ENCODE data around the gene HIPK1. TPM values are rescaled to one million over a fixed set of nuclear protein-coding genes. Genes with fewer than 3 reads are reported as not detected.

Gene HIPK1
- total RNA-seq, 1 experiment from 2014 or later: 40.1 TPM

- TF ChIP-seq EZH2phosphoT487 (IDR thresholded peaks at IDR 0.05; ENCODE audit: borderline replicate concordance) (no peak), JUND (IDR thresholded peaks at IDR 0.05) (no peak)
Measured at GRCh38 chr1:113965703-113966412, 36.7 kb downstream of the HIPK1 start (continued).

- ATAC-seq (no peak), DNase-seq (ENCODE audit: low read depth, low spot score) (no peak)
- H3K9ac ChIP-seq (ENCODE audit: low read length): no peak overlapping the region
- no peaks in the 10 kb centered on the region for H3K79me2 ChIP-seq (ENCODE audit: insufficient read depth, low read length)
- no peak overlapping the region for H3K27ac ChIP-seq (ENCODE audit: low read depth, low read length)
- ChIA-PET POLR2A (no interaction called here), CTCF (no interaction called here), RAD21 (ENCODE audit: low non-redundant PET in 1 of 2, low total read pairs in 2 of 2, uncharacterized antibody in 2 of 2, unreplicated experiment in 2 of 2) (no interaction called here)
- H3K4me1 ChIP-seq (ENCODE audit: control insufficient read depth in 1 of 2, insufficient read depth in 2 of 2, low read length in 2 of 2): 0 out of 4 replicates have a peak, but pooled peaks cover 0 to 3% of the 10 kb centered on the region in 2 experiments
- no peak overlapping the region for H3K4me3 ChIP-seq (replicated peaks in 1 of 2; ENCODE audit: low read depth in 1 of 2, low read length in 2 of 2)
- H4K20me1 ChIP-seq (ENCODE audit: insufficient read depth): no peaks in the 10 kb centered on the region
- no peaks in the 10 kb centered on the region for H3K9me2 ChIP-seq (ENCODE audit: insufficient read depth)
- TF ChIP-seq ZNF274 (IDR thresholded peaks at IDR 0.05; ENCODE audit: low read depth, low read length): no peak
- no peak for TF ChIP-seq POLR2A (IDR thresholded peaks at IDR 0.05; ENCODE audit: borderline replicate concordance, extremely low read depth, insufficient read depth, insufficient read length)
- no peak for TF ChIP-seq YY1 (IDR thresholded peaks at IDR 0.05; ENCODE audit: extremely low read depth, insufficient replicate concordance, low read depth, low read length)
- TF ChIP-seq CBX3 (IDR thresholded peaks at IDR 0.05; ENCODE audit: low read depth): no peak
- TF ChIP-seq ZFX (IDR thresholded peaks at IDR 0.05): no peak
- no peak for TF ChIP-seq FOSL1 (IDR thresholded peaks at IDR 0.05; ENCODE audit: low read depth)
- TF ChIP-seq SP1 (IDR thresholded peaks at IDR 0.05; ENCODE audit: low read depth): no peak
- no peak for TF ChIP-seq CTCF (IDR thresholded peaks at IDR 0.05 in 2 of 3, conservative IDR thresholded peaks at IDR 0.05 in 1 of 3; ENCODE audit: borderline replicate concordance in 1 of 3, insufficient read depth in 1 of 3, low read depth in 2 of 3, low read length in 2 of 3)
- TF ChIP-seq POLR2AphosphoS5 (IDR thresholded peaks at IDR 0.05; ENCODE audit: low read depth, low read length): no peak
- TF ChIP-seq ELF1 (IDR thresholded peaks at IDR 0.05; ENCODE audit: borderline replicate concordance, low read depth): no peak
- no peak for TF ChIP-seq REST (IDR thresholded peaks at IDR 0.05; ENCODE audit: low read depth)
- no peak for TF ChIP-seq SIN3A (IDR thresholded peaks at IDR 0.05; ENCODE audit: low read depth)
- no peak for TF ChIP-seq CEBPB (IDR thresholded peaks at IDR 0.05; ENCODE audit: low read depth)
- no peak overlapping the region for H2AFZ ChIP-seq (ENCODE audit: low read depth, low read length, poor library complexity, severe bottlenecking)
- no peak overlapping the region for H3K4me2 ChIP-seq (ENCODE audit: low read length)
- no peaks in the 10 kb centered on the region for H3K9me3 ChIP-seq (ENCODE audit: control insufficient read depth in 1 of 2, insufficient read depth in 1 of 2, low read depth in 1 of 2, low read length in 2 of 2)
- no peaks in the 10 kb centered on the region for H3K27me3 ChIP-seq (ENCODE audit: insufficient read depth, low read length)
- intact Hi-C loops (cut with micrococcal nuclease): loop anchor here (10.0 kb wide), 2 partner anchors 452 to 1142 kb away; no protein-coding TSS in a partner anchor
- peaks cover 37 to 45% of the 10 kb centered on the region in 2 experiments for H3K36me3 ChIP-seq (ENCODE audit: control insufficient read depth in 1 of 2, insufficient read depth in 2 of 2, low read length in 2 of 2)
- no TSS peak for BruUV-seq (replicated peaks)
Measured at GRCh38 chr1:113972954-113973353, 43.8 kb downstream of the HIPK1 start.
